ENCODE measurements around the gene CLEC18B. TPM values are rescaled to one million over a fixed set of nuclear protein-coding genes. Genes with fewer than 3 reads are reported as not detected.
A peak's percentile ranks its signal among the peaks of the same experiment; 100 is the strongest.

CLEC18B gene
- total RNA-seq, 1 donor from 2014 or later, result 0.19 TPM

GRCh38 chr16:74361646-74362610 is 59.4 kb downstream of the CLEC18B start:
- peak; percentile 89 for DNase-seq (ENCODE audit: low spot score)

Other genes starting within 250 kb of the CLEC18B start
- 86.5 TPM for gene PSMD7, start 124.7 kb downstream of the CLEC18B start, total RNA-seq
- gene NPIPB15, start 45.2 kb downstream of the CLEC18B start, total RNA-seq, result 4.1 TPM
- gene GLG1, start 185.6 kb upstream of the CLEC18B start, total RNA-seq, result 102 TPM
- gene RFWD3, start 245.4 kb upstream of the CLEC18B start, total RNA-seq, result 14.7 TPM